ENCODE measurements around the gene TMEM204.

TMEM204 gene

DNA sequence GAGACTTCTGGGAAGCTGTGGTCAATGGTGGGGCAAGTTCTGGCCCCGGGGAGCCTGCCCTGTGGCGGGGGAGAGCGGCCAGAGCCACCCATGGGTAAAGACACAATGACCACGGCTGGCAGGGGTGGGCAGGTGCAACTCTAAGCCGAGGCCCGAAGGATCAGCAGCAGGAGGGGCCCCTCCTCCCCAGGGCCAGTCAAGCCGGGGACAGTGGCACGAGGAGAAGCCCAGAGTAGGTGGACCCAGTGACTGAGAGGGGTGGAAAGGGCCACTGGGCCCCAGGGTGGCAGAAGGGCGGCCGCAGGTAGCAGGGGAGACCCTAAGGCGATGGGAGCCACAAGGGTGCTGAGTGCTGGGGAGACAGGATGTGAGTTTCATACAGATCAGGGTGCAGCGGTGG lies 17.7 kb downstream of the TMEM204 start:
- no peak for TF ChIP-seq CTCF (IDR thresholded peaks at IDR 0.05; ENCODE audit: control insufficient read depth, extremely low read depth, insufficient read depth)

DNA sequence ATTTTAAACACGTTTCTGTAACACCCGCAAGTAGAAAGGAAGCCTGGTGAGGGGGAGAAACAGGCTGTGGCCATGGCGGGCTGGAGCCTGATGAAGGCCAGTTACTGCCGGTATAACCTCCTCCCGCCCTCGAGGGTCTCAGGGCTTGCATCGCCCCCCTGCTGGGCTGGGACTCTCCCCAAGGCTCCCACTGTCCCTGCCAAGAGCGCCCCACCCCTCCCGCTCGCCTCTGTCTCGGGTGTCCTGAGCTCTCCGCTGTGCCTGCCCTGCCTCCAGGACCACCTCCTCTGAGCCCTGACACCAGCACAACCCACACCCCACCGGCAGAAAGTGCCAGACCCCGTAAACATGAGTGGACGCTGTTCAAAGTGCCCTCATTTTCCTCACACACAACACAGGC lies 18.7 kb downstream of the TMEM204 start:
- H3K4me3 ChIP-seq (ENCODE audit: low read depth, low read length), result no peak overlapping the region
- no peak for DNase-seq (ENCODE audit: low read depth)
- no peak for TF ChIP-seq CTCF (IDR thresholded peaks at IDR 0.05; ENCODE audit: control insufficient read depth, extremely low read depth, insufficient read depth)

More for the DNA sequence above, 17.7 kb downstream of the TMEM204 start:
- H3K4me3 ChIP-seq (ENCODE audit: low read depth, low read length), result no peak overlapping the region
- DNase-seq (ENCODE audit: low read depth), result no peak

- no peak for TF ChIP-seq CTCF (IDR thresholded peaks at IDR 0.05; ENCODE audit: control insufficient read depth, extremely low read depth, insufficient read depth)
- H3K4me3 ChIP-seq (ENCODE audit: low read depth, low read length), result no peak overlapping the region
- DNase-seq (ENCODE audit: low read depth), result no peak
Measured at GRCh38 chr16:1553946-1554825, 20.7 kb downstream of the TMEM204 start.

DNA sequence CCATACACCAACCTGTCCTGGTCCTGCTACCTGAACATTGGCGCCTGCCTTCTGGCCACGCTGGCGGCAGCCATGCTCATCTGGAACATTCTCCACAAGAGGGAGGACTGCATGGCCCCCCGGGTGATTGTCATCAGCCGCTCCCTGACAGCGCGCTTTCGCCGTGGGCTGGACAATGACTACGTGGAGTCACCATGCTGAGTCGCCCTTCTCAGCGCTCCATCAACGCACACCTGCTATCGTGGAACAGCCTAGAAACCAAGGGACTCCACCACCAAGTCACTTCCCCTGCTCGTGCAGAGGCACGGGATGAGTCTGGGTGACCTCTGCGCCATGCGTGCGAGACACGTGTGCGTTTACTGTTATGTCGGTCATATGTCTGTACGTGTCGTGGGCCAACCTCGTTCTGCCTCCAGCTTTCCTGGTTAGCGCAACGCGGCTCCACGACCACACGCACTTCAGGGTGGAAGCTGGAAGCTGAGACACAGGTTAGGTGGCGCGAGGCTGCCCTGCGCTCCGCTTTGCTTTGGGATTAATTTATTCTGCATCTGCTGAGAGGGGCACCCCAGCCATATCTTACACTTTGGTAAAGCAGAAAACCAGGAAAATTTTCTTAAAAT lies 21.5 kb downstream of the TMEM204 start:
- no peak overlapping the region for H3K4me3 ChIP-seq (ENCODE audit: low read depth, low read length)
- TF ChIP-seq CTCF (IDR thresholded peaks at IDR 0.05; ENCODE audit: control insufficient read depth, extremely low read depth, insufficient read depth), result no peak
- no peak for DNase-seq (ENCODE audit: low read depth)

DNA sequence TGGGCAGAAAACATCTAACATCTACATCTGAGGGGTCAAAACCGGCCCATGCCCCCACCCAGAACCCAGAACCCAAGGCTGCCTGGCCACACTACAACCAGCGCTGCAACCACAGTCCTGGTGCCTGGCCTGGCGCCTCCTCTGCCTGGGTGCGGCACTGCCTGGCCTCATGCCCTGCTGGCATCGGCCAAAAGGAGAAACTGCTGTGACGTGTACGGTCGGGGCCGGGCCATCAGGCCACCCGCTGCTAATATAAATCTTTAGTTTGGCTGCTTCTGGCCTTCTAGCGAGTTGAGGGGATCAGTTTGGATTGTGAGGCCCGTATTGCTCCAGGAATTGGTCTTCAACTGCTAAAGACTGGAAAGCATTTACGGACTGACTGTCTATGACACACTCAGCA lies 22.8 kb downstream of the TMEM204 start:
- peak; percentile 41 for TF ChIP-seq CTCF (IDR thresholded peaks at IDR 0.05; ENCODE audit: control insufficient read depth, extremely low read depth, insufficient read depth)
- H3K4me3 ChIP-seq (ENCODE audit: low read depth, low read length), result no peak overlapping the region
- DNase-seq (ENCODE audit: low read depth), result peak; percentile 52

DNA sequence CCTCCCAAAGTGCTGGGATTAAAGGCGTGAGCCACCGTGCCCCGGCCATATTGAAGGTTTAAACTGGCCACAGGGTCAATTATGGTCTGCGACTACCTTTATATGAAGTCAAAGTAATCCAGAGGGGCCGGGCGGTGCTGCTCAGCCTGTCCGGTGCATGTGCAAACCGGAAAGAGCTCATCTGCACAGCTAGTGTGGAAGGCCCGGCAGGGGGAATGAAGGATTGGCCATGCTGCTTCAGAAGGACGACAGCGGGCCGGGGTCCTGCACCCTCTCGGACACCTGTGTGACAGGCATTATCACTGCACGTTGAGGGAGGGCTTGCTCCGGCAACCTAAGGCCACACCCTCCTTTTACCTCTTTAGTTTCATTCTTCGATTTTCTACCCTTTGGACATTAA lies 23.6 kb downstream of the TMEM204 start:
- TF ChIP-seq CTCF (IDR thresholded peaks at IDR 0.05; ENCODE audit: control insufficient read depth, extremely low read depth, insufficient read depth), result no peak
- H3K4me3 ChIP-seq (ENCODE audit: low read depth, low read length), result no peak overlapping the region
- no peak for DNase-seq (ENCODE audit: low read depth)
